CD4-positive, alpha-beta memory T cell (primary cell): ENCODE data around the gene MCM8. TPM values are rescaled to one million over a fixed set of nuclear protein-coding genes. Genes with fewer than 3 reads are reported as not detected.
A peak's percentile ranks its signal among the peaks of the same experiment; 100 is the strongest.

Experiments used
- CTCF ChIA-PET: fragments of 350-600 bp; sonication (Branson Sonifier 250); formaldehyde crosslinking; loops from one replicate; lab custom pipeline; 2021; ENCODE audit warnings: inconsistent platforms; ENCODE audit not compliant: partially characterized antibody; lab: Charles Lee
- POLR2A ChIA-PET: fragments of 350-600 bp; sonication (Branson Sonifier 250); formaldehyde crosslinking; loops from one replicate; lab custom pipeline; 2021; ENCODE audit not compliant: partially characterized antibody; lab: Charles Lee
- DNase-seq, 5 donors: peaks; one replicate each; pipeline versions ENCODE4 v3.0.0 to v3.0.0-alpha.2; 2020 to 2022; ENCODE audit warnings: mixed read lengths in 1 of 5
- H3K27ac ChIP-seq: one replicate; pipeline ENCODE4 v1.7.0; 2013; ENCODE audit warnings: low read depth, low read length
- H3K27me3 ChIP-seq: 2 replicates; pipeline ENCODE4 v1.7.0; 2013; ENCODE audit warnings: mild to moderate bottlenecking, low read length, moderate library complexity; ENCODE audit not compliant: insufficient read depth
- H3K36me3 ChIP-seq: 2 replicates; pipeline ENCODE4 v1.7.0; 2013; ENCODE audit warnings: mild to moderate bottlenecking, low read length, moderate library complexity; ENCODE audit not compliant: insufficient read depth
- H3K4me1 ChIP-seq: 2 replicates; pipeline ENCODE4 v1.7.0; 2013; ENCODE audit warnings: mild to moderate bottlenecking, low read length, moderate library complexity; ENCODE audit not compliant: insufficient read depth
- H3K4me3 ChIP-seq, 2 donors: one replicate each; pipeline ENCODE4 v1.7.0; 2013; ENCODE audit warnings: low read length in 2 of 2, mild to moderate bottlenecking in 1 of 2
- H3K9me3 ChIP-seq, 2 donors: one replicate each; pipeline ENCODE4 v1.7.0; 2013; ENCODE audit warnings: low read length in 2 of 2, control low read depth in 1 of 2; ENCODE audit not compliant: control insufficient read depth in 1 of 2
- H3K27ac Mint-ChIP-seq, 7 donors: one replicate each; pipeline ENCODE4 v1.8.0; 2020 to 2021; ENCODE audit warnings: mixed read lengths in 7 of 7, mild to moderate bottlenecking in 6 of 7, inconsistent platforms in 3 of 7, moderate library complexity in 3 of 7
- H3K27me3 Mint-ChIP-seq, 2 donors: one replicate each; pipeline ENCODE4 v1.8.0; 2020 to 2021; ENCODE audit warnings: mixed read lengths in 2 of 2
- H3K36me3 Mint-ChIP-seq, 2 donors: one replicate each; pipeline ENCODE4 v1.8.0; 2020 to 2021; ENCODE audit warnings: mixed read lengths in 2 of 2, inconsistent platforms in 1 of 2, mild to moderate bottlenecking in 1 of 2
- H3K4me1 Mint-ChIP-seq, 4 donors: one replicate each; pipeline ENCODE4 v1.8.0; 2020 to 2021; ENCODE audit warnings: mixed read lengths in 4 of 4, mild to moderate bottlenecking in 1 of 4
- H3K4me3 Mint-ChIP-seq, 8 donors: one replicate each; pipeline ENCODE4 v1.8.0; 2020 to 2021; ENCODE audit warnings: mixed read lengths in 8 of 8, mild to moderate bottlenecking in 7 of 8, moderate library complexity in 6 of 8, inconsistent platforms in 3 of 8
- H3K9me3 Mint-ChIP-seq, 8 donors: one replicate each; pipeline ENCODE4 v1.8.0; 2020 to 2021; ENCODE audit warnings: mixed read lengths in 8 of 8, mild to moderate bottlenecking in 5 of 8, inconsistent platforms in 3 of 8, moderate library complexity in 1 of 8
- intact Hi-C: fragments of 100-400 bp; cut with micrococcal nuclease; formaldehyde crosslinking; loops from one replicate; pipeline ENCODE4 v1.15.1; 2023
- polyA plus RNA-seq, 2 donors: library from polyadenylated mRNA; unstranded; fragments of 300-500 nt; fragmentation: Illumina TruSeq; gene quantifications; one replicate each; pipeline ENCODE4 v1.2.3, GENCODE V29; 2021
- total RNA-seq, 2 experiments: library from RNA; stranded (reverse); gene quantifications; one replicate each; pipeline ENCODE4 v1.2.3, GENCODE V29; 2021

The MCM8 gene
- total and polyA plus RNA-seq, 4 experiments from 2014 or later, result 0.78 to 11.1 (median 10.2) TPM; not detected in 1

DNA sequence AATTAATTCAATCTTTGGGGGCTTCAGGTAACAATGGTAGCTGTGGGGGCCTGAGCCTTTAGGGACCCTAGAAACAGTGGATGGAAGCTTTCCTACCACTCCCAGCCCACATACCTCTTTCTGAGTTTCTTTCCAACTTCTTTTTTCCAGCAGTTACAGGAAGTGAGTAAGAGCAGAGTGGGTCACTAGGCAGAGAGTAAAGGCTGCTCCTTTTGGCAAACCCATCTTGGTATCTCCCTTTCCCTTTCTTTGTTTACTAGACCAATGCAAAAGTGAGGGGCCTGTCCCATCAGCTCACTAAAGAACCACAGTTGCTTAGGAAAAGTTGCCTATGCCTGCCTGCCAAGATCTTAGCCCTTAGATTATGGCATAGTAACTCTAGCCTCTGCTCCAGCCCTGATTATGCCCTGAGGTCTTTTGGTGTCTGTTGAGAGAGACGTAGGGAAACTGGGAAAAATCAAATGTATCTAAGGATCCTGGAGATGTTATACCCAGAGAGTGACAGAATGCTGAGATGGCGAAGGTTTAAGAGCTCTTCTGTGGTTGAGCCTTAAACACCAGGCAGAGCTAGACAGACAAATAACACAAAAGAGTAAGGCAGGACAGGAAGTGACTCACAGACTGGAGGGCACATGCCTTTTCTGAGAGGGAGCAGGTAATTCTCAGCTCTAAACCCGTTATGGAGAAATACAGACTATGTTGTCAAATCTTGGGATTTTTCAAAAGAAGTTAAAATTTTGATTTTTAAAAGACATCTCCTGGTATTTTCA, 31.4 kb upstream of the MCM8 start:
- H3K4me1 Mint-ChIP-seq, result peaks cover 12 to 17% (median 13%) of the 10 kb centered on the region in 4 donors
- no peaks in the 10 kb centered on the region for H3K36me3 Mint-ChIP-seq
- peak overlapping the region in 4 of 7 donors; percentile 25 to 70 (median 52) for H3K27ac Mint-ChIP-seq
- H3K27ac ChIP-seq, result no peak overlapping the region
- H3K4me1 ChIP-seq, result peaks cover 13% of the 10 kb centered on the region
- ChIA-PET POLR2A (no interaction called here), CTCF (interaction anchor here (1.2 kb wide), 1 partner anchor 390 kb away, joined by 3 read pairs; no protein-coding TSS in a partner anchor)
- H3K36me3 ChIP-seq, result no peaks in the 10 kb centered on the region
- peak in 2 of 5 donors; percentile 20 to 52 for DNase-seq
- H3K9me3 Mint-ChIP-seq, result peaks cover 0 to 2% (median 0%) of the 10 kb centered on the region in 8 donors
- intact Hi-C loops, result no loop called here
- no peak overlapping the region for H3K4me3 ChIP-seq
- no peaks in the 10 kb centered on the region for H3K9me3 ChIP-seq
- peak overlapping the region in 2 of 8 donors; percentile 22 to 26 for H3K4me3 Mint-ChIP-seq
- H3K27me3 Mint-ChIP-seq, result peaks cover 2 to 5% of the 10 kb centered on the region in 2 donors
- H3K27me3 ChIP-seq, result no peaks in the 10 kb centered on the region

DNA sequence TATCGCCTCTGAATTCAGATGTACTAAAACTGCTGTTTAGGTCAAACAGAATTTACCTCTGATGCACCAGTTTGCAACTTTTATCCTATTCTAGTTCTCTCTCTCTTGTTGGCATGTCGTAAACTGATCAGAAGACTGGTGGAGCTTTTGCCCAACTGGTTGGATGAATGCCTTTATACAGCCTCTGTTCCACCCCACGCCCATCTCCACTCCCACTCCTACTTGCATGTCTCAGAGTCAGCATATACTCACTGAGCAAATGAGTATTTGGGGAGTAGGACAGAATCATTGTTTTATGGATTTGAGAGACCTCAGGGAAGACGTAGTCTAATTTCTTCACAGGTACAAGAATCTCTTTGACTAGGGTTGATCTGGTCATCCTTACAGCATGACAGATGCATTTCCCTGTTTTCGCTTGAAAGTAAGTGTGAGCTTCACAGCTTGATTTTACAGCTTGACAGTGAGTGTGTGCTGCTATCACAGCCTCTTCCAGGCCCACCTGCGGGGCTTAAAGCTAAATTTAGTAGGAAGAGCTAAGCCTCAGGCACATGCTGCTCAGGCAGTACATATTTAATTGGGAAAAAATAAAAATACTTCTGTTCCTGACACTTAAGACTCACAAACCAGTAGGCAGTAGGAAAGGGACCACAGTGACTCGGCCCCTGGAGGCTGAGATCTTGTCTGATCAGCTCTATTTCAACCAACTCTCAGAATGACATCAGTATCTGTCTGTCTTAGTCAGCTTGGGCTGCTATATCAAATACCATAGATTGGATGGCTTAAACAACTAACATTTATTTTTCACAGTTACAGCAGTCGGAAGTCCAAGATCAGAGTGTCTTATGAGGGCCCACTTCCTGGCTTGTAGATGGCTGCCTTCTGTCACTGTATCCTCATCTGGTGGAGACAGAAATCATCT, 30.6 kb upstream of the MCM8 start:
- Histone ChIP-seq H3K9me3 (no peaks in the 10 kb centered on the region), H3K36me3 (no peaks in the 10 kb centered on the region), H3K27me3 (no peaks in the 10 kb centered on the region), H3K4me1 (peaks cover 13% of the 10 kb centered on the region), H3K27ac (no peak overlapping the region), H3K4me3 (no peak overlapping the region)
- intact Hi-C loops, result no loop called here
- ChIA-PET POLR2A (no interaction called here), CTCF (interaction anchor here (1.2 kb wide), 1 partner anchor 391 kb away, joined by 3 read pairs; no protein-coding TSS in a partner anchor)
- peaks cover 3 to 5% of the 10 kb centered on the region in 2 donors for H3K27me3 Mint-ChIP-seq
- no peaks in the 10 kb centered on the region for H3K36me3 Mint-ChIP-seq
- DNase-seq, result no peak
- H3K9me3 Mint-ChIP-seq, result peaks cover 0 to 2% (median 0%) of the 10 kb centered on the region in 8 donors
- H3K4me3 Mint-ChIP-seq, result no peak overlapping the region
- peak overlapping the region in 2 of 7 donors; percentile 50 to 59 for H3K27ac Mint-ChIP-seq
- H3K4me1 Mint-ChIP-seq, result peaks cover 12 to 17% (median 13%) of the 10 kb centered on the region in 4 donors

DNA sequence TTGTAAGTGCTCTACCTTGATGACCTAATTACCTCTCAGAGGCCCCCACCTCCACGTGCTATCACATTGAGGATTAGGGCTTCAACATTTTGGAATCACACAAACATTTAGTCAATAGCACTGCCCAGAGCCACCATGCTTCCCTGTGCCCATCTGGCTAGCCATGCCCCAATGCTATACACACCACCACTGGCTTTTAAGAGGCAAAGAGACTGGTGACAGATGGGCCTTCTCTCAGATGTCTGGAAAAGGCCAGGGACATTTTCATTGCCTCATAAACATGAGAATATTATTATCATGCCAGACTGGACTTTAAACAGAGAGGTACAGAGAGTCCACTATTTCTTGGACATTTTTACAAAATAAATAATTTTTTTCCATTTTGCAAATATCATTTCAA, 29.9 kb upstream of the MCM8 start:
- H3K27me3 ChIP-seq, result no peaks in the 10 kb centered on the region
- no peaks in the 10 kb centered on the region for H3K36me3 ChIP-seq
- Mint-ChIP-seq H3K4me1 (peaks cover 12 to 17% (median 13%) of the 10 kb centered on the region in 4 donors), H3K27me3 (peaks cover 3 to 5% of the 10 kb centered on the region in 2 donors), H3K27ac (peak overlapping the region in 1 of 7 donors; percentile 15), H3K36me3 (no peaks in the 10 kb centered on the region), H3K4me3 (no peak overlapping the region), H3K9me3 (no peaks in the 10 kb centered on the region)
- intact Hi-C loops, result no loop called here
- DNase-seq, result no peak
- H3K4me1 ChIP-seq, result peaks cover 13% of the 10 kb centered on the region
- no peak overlapping the region for H3K4me3 ChIP-seq
- no peaks in the 10 kb centered on the region for H3K9me3 ChIP-seq
- no peak overlapping the region for H3K27ac ChIP-seq
- ChIA-PET CTCF (no interaction called here), POLR2A (no interaction called here)

DNA sequence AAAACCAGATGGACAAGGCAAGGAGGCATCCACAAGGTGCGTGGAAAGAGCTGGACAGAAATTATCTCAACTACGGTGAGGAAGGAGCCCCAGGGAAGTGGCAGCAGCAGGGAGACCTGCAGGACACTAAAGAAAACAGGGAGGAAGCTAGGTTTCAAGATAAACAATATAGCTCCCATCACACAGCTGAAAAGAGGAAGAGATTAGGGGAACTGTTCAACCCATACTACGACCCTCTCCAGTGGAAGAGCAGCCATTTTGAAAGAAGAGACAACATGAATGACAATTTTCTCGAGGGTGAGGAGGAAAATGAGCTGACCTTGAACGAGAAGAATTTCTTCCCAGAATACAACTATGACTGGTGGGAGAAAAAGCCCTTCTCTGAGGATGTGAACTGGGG, 27.0 kb upstream of the MCM8 start:
- H3K4me3 ChIP-seq, result no peak overlapping the region
- H3K27me3 ChIP-seq, result no peaks in the 10 kb centered on the region
- no peaks in the 10 kb centered on the region for H3K36me3 ChIP-seq
- H3K4me1 Mint-ChIP-seq, result peaks cover 12 to 17% (median 12%) of the 10 kb centered on the region in 4 donors
- no peaks in the 10 kb centered on the region for H3K9me3 Mint-ChIP-seq
- H3K4me1 ChIP-seq, result peaks cover 13% of the 10 kb centered on the region
- POLR2A ChIA-PET, result interaction anchor here (0.6 kb wide), 1 partner anchor 1838 kb away, joined by 4 read pairs; no protein-coding TSS in a partner anchor
- peaks cover 3% of the 10 kb centered on the region in 2 donors for H3K27me3 Mint-ChIP-seq
- H3K9me3 ChIP-seq, result no peaks in the 10 kb centered on the region
- no peak overlapping the region for H3K4me3 Mint-ChIP-seq
- H3K36me3 Mint-ChIP-seq, result no peaks in the 10 kb centered on the region
- CTCF ChIA-PET, result no interaction called here
- intact Hi-C loops, result no loop called here
- H3K27ac Mint-ChIP-seq, result no peak overlapping the region
- no peak for DNase-seq
- H3K27ac ChIP-seq, result no peak overlapping the region

DNA sequence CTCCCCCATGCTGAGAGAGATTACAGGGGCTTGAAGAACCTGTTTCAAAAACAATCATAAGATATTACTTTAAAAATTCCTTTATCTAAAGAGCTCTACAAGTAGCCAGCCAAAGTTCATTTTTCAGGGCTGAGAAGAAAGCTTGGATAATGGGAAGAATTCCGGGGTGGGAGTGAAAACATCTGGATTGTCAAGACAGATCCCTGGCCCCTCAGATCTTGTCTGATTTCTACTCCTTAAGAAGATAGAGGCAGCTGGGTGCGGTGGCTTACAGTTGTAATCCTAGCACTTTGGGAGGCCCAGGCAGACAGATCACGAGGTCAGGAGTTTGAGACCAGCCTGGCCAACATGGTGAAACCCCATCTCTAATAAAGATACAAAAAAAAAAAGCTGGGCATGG, 24.9 kb upstream of the MCM8 start:
- H3K27ac Mint-ChIP-seq, result no peak overlapping the region
- H3K36me3 Mint-ChIP-seq, result no peaks in the 10 kb centered on the region
- intact Hi-C loops, result no loop called here
- Histone ChIP-seq H3K27ac (no peak overlapping the region), H3K4me1 (no peaks in the 10 kb centered on the region), H3K36me3 (no peaks in the 10 kb centered on the region), H3K9me3 (no peaks in the 10 kb centered on the region), H3K27me3 (no peaks in the 10 kb centered on the region), H3K4me3 (no peak overlapping the region)
- ChIA-PET CTCF (no interaction called here), POLR2A (no interaction called here)
- H3K9me3 Mint-ChIP-seq, result no peaks in the 10 kb centered on the region
- peaks cover 3 to 4% of the 10 kb centered on the region in 2 donors for H3K27me3 Mint-ChIP-seq
- DNase-seq, result no peak
- no peaks in the 10 kb centered on the region for H3K4me1 Mint-ChIP-seq
- no peak overlapping the region for H3K4me3 Mint-ChIP-seq

DNA sequence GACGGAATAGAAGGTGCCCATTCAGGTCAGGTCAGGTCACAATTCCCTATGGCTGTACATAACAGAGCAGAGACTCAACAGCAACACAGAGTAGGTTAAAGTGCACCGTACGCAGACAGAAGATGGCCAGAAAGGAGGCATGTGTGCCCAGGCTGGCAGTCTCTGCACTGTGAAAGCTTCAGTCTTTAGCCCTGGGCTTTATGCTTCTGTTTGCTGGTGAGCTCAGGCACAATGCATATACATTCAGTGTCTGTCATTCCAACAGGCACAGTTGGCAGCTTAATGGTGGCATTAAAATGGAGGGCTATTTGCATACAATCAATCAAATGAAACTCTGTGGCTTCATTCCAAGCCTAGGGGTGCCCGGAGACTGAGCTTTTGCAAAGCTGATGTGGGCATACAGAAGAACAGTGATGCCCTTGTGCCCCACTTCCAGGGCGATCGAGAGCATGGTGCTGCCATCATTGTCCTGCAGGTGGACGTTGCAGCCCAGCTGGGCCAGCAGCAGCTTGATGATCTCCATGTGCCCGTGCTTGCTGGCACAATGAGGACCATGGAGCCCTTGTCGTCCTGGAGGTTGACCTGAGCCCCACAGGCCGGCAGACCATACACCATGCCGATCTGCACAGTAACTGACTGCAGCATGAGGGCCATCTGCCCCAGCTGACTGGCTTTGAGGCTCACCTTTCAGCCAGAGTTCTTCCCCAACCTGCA, 22.5 kb upstream of the MCM8 start:
- H3K27ac Mint-ChIP-seq, result no peak overlapping the region
- POLR2A ChIA-PET, result no interaction called here

More for the DNA sequence above, 22.5 kb upstream of the MCM8 start:
- Histone ChIP-seq H3K36me3 (no peaks in the 10 kb centered on the region), H3K27me3 (no peaks in the 10 kb centered on the region), H3K9me3 (no peaks in the 10 kb centered on the region), H3K4me3 (no peak overlapping the region), H3K4me1 (no peaks in the 10 kb centered on the region), H3K27ac (no peak overlapping the region)
- no peak for DNase-seq
- H3K36me3 Mint-ChIP-seq, result no peaks in the 10 kb centered on the region
- CTCF ChIA-PET, result interaction anchor here (1.3 to 1.8 kb wide), 2 partner anchors 398 to 399 kb away, joined by 4 read pairs; no protein-coding TSS in a partner anchor
- H3K9me3 Mint-ChIP-seq, result no peaks in the 10 kb centered on the region
- no peaks in the 10 kb centered on the region for H3K4me1 Mint-ChIP-seq
- peaks cover 1 to 2% of the 10 kb centered on the region in 2 donors for H3K27me3 Mint-ChIP-seq
- intact Hi-C loops, result no loop called here
- H3K4me3 Mint-ChIP-seq, result no peak overlapping the region
